IPS-15b (cell line): Measurements from ENCODE around the gene NPFFR2.

ENCODE experiments used
- H3K27me3 ChIP-seq: one replicate; pipeline ENCODE4 v1.6.1; 2013; ENCODE audit warnings: low read length; ENCODE audit not compliant: control insufficient read depth, insufficient read depth
- H3K36me3 ChIP-seq: one replicate; pipeline ENCODE4 v1.6.1; 2013; ENCODE audit warnings: low read length; ENCODE audit not compliant: control insufficient read depth, insufficient read depth
- H3K4me1 ChIP-seq: one replicate; pipeline ENCODE4 v1.6.1; 2013; ENCODE audit warnings: mild to moderate bottlenecking, low read length; ENCODE audit not compliant: control insufficient read depth, insufficient read depth
- H3K4me3 ChIP-seq: one replicate; pipeline ENCODE4 v1.5.1; 2013; ENCODE audit warnings: low read depth, low read length
- H3K9ac ChIP-seq: one replicate; pipeline ENCODE4 v1.6.1; 2013; ENCODE audit warnings: low read depth, mild to moderate bottlenecking, low read length
- H3K9me3 ChIP-seq: one replicate; pipeline ENCODE4 v1.6.1; 2013; ENCODE audit warnings: mild to moderate bottlenecking, low read length; ENCODE audit not compliant: control insufficient read depth, insufficient read depth

The NPFFR2 gene

DNA sequence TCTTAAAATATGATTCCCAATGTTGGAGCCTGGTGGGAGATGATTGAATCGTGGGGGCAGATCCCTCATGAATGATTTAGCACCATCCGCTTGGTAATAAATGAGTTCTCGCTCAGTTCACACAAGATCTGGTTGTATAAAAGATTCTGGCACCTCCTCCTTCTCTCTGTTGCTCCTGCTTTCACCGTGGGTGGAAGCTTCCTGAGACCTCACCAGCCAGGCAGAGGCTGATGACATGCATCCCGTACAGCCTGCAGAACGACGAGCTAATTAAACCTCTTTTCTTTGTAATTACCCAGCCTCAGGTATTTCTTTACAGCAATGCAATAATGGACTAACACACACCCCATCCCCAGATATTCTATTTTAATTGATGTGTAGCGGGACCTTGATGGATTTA is 162.2 kb downstream of the NPFFR2 start:
- Histone ChIP-seq H3K9me3 (no peaks in the 10 kb centered on the region), H3K4me3 (no peak overlapping the region), H3K27me3 (no peaks in the 10 kb centered on the region), H3K4me1 (no peaks in the 10 kb centered on the region), H3K36me3 (no peaks in the 10 kb centered on the region), H3K9ac (no peak overlapping the region)

- Histone ChIP-seq H3K27me3 (no peaks in the 10 kb centered on the region), H3K4me3 (no peak overlapping the region), H3K4me1 (no peaks in the 10 kb centered on the region), H3K36me3 (no peaks in the 10 kb centered on the region), H3K9ac (no peak overlapping the region), H3K9me3 (no peaks in the 10 kb centered on the region)
Observed at GRCh38 chr4:72194453-72194852, 162.7 kb downstream of the NPFFR2 start.
